Measurements from ENCODE around the gene FTO.

GRCh38 chr16:54173490-54173889 lies 469.5 kb downstream of the FTO start:
- TF ChIP-seq EZH2 (optimal IDR thresholded peaks at IDR 0.05; ENCODE audit: low read depth, low read length), result no peak
- TF ChIP-seq, protein P1, sequence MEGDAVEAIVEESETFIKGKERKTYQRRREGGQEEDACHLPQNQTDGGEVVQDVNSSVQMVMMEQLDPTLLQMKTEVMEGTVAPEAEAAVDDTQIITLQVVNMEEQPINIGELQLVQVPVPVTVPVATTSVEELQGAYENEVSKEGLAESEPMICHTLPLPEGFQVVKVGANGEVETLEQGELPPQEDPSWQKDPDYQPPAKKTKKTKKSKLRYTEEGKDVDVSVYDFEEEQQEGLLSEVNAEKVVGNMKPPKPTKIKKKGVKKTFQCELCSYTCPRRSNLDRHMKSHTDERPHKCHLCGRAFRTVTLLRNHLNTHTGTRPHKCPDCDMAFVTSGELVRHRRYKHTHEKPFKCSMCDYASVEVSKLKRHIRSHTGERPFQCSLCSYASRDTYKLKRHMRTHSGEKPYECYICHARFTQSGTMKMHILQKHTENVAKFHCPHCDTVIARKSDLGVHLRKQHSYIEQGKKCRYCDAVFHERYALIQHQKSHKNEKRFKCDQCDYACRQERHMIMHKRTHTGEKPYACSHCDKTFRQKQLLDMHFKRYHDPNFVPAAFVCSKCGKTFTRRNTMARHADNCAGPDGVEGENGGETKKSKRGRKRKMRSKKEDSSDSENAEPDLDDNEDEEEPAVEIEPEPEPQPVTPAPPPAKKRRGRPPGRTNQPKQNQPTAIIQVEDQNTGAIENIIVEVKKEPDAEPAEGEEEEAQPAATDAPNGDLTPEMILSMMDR (IDR thresholded peaks at IDR 0.05; ENCODE audit: low read length), result no peak
